ENCODE measurements around the gene ARFGEF3. TPM values are rescaled to one million over a fixed set of nuclear protein-coding genes. Genes with fewer than 3 reads are reported as not detected.

ARFGEF3 gene
- polyA plus RNA-seq, 1 donor from 2014 or later = not detected

DNA sequence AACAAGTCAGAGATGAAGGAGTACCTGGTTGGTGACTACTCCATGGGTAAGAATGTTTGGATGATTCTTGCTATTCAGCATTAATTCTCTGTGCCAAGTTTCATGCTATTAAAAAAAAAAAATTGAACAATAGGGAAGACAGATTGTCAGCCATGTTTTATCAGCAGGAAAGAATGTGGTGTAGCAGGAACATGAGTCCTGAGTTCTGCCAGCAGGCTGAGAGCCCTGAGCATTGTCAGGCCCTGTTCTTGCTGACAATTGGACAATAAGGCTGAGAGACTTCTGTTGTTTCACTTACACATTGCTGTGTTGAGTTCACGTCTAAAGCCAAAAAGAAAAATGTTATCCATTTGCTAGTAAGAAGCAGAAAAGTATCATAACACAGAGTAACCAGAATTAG lies 145.6 kb downstream of the ARFGEF3 start:
- H3K4me1 Mint-ChIP-seq = no peaks in the 10 kb centered on the region
- H3K4me3 Mint-ChIP-seq = no peak overlapping the region
- no peaks in the 10 kb centered on the region for H3K36me3 Mint-ChIP-seq
- no peaks in the 10 kb centered on the region for H3K9me3 Mint-ChIP-seq
- no peaks in the 10 kb centered on the region for H3K27me3 Mint-ChIP-seq
- H3K27ac Mint-ChIP-seq = no peak overlapping the region

DNA sequence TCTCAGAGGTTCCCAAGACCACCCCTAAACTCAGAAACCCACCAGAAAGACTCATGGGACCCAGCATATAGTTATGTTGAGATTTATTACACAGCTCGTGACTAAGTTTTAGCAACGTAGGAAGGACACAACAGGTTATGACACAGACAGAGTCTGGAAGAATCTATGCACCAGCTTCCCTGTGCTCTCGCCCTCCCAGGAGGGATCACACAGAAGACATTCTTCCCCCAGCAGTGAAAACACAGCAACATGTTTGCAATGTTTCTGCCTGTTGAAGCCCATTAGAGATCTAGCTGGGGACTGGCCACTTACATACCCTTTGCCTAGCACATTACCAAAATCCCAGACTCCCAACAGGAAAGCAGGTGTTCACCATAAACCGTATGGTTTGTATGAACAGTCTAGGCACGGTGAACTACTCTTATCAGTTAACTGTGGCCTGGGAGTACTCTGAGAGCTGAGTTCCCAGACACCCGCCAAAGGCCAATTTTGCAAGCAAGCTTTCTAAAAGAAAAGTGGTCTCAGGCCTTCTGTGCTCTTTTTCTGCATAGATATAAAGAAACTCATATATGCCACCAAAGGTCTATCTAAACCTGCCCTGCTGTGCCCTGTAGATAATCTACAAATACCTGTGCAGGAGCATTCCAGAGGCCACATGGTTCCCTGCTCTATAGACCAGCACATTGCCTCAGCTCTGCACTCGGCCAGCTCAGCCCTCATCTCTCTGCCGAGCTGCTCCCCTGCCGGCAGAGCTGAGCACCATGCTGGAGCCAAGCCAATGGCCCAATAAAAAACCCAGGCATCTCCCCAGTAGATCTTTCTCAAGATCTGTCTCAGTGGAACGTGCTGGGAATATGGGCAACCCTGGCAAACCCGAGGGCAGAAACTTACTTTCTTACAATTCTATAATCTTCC lies 146.3 kb downstream of the ARFGEF3 start:
- no peaks in the 10 kb centered on the region for H3K4me1 Mint-ChIP-seq
- H3K27me3 Mint-ChIP-seq = no peaks in the 10 kb centered on the region
- H3K27ac Mint-ChIP-seq = no peak overlapping the region
- no peaks in the 10 kb centered on the region for H3K9me3 Mint-ChIP-seq
- H3K36me3 Mint-ChIP-seq = no peaks in the 10 kb centered on the region
- no peak overlapping the region for H3K4me3 Mint-ChIP-seq

DNA sequence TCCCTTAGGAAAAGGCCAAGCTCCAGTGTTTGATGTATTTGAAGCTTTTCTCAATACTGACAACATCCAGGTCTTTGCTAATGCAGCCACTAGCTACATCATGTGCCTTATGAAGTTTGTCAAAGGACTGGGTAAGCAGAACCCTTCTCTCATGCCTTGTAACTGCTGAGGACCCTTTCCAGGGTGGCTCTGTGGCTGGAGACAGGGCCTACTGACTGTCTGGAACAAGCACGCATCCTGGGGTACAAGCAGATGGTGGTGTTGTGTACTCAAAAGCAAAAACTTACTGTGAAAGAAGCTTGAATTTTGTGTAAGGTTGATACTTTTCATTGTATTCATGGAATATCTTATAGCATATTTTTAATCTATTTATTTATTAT lies 147.0 kb downstream of the ARFGEF3 start:
- H3K9me3 Mint-ChIP-seq = no peaks in the 10 kb centered on the region
- H3K4me1 Mint-ChIP-seq = no peaks in the 10 kb centered on the region
- no peaks in the 10 kb centered on the region for H3K27me3 Mint-ChIP-seq
- H3K4me3 Mint-ChIP-seq = no peak overlapping the region
- H3K36me3 Mint-ChIP-seq = no peaks in the 10 kb centered on the region
- no peak overlapping the region for H3K27ac Mint-ChIP-seq

DNA sequence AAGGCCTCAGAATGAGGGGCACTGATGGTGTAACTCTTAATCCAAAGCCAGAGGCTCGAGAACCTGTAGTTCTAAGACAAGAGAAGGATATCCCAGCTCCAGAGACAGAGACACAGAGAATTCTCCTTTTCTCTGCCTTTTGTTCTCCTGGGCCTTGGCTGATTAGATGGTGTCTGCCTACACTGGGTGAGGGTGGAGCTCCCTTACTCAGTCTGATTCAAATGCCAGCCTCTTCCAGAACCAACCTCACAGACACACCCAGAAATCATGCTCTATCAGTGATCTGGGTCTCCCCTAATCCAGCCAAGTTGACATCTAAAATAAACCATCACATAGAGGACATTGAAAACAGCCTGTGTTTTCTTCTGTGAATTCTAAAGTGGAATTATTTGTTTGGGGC lies 148.0 kb downstream of the ARFGEF3 start:
- H3K36me3 Mint-ChIP-seq = no peaks in the 10 kb centered on the region

DNA sequence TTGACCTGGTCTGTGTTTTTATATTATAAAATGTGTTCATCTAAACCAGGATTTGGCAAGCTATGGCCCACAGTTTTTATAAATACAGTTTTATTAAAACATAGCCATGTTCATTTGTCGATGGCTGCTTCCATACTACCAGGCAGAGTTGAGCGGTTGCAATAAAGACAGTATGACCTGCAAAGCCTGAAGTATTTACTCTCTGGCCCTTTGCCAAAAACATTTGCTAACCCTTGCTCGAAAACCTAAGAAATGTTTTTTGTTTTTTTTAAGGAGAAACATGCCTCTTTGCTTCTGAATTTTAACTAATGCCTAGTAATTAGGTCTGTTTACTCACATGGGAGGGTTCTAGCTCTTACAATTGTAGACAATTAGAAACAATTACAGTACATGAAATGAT lies 148.6 kb downstream of the ARFGEF3 start:
- H3K27me3 Mint-ChIP-seq = peaks cover under 1% of the 10 kb centered on the region
- H3K36me3 Mint-ChIP-seq = no peaks in the 10 kb centered on the region
- no peaks in the 10 kb centered on the region for H3K9me3 Mint-ChIP-seq
- no peaks in the 10 kb centered on the region for H3K4me1 Mint-ChIP-seq
- no peak overlapping the region for H3K4me3 Mint-ChIP-seq
- H3K27ac Mint-ChIP-seq = no peak overlapping the region

More for the DNA sequence above, 148.0 kb downstream of the ARFGEF3 start:
- H3K4me1 Mint-ChIP-seq = no peaks in the 10 kb centered on the region
- no peaks in the 10 kb centered on the region for H3K9me3 Mint-ChIP-seq
- no peaks in the 10 kb centered on the region for H3K27me3 Mint-ChIP-seq
- no peak overlapping the region for H3K27ac Mint-ChIP-seq
- H3K4me3 Mint-ChIP-seq = no peak overlapping the region

DNA sequence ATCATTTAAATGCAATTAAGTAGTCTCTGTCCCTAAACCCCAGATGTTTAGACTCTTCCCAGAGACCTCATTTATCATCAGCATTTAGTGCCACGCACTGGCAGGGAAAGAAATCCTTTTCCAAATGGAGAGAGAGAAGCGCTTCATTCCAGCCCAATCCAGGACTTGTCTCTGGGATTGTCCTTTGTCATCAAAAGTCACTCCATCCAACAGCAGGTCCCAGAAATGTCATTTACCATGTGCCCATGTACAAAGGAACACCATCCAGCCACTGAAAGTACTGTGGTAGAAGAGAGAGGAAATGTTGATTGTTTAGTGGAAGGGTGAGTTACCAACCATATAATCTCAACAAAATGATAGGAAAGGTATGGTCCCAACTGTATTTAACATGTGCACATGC lies 149.1 kb downstream of the ARFGEF3 start:
- H3K27me3 Mint-ChIP-seq = peaks cover 3% of the 10 kb centered on the region
- no peak overlapping the region for H3K27ac Mint-ChIP-seq
- H3K4me1 Mint-ChIP-seq = no peaks in the 10 kb centered on the region
- no peaks in the 10 kb centered on the region for H3K36me3 Mint-ChIP-seq
- H3K4me3 Mint-ChIP-seq = no peak overlapping the region
- no peaks in the 10 kb centered on the region for H3K9me3 Mint-ChIP-seq

DNA sequence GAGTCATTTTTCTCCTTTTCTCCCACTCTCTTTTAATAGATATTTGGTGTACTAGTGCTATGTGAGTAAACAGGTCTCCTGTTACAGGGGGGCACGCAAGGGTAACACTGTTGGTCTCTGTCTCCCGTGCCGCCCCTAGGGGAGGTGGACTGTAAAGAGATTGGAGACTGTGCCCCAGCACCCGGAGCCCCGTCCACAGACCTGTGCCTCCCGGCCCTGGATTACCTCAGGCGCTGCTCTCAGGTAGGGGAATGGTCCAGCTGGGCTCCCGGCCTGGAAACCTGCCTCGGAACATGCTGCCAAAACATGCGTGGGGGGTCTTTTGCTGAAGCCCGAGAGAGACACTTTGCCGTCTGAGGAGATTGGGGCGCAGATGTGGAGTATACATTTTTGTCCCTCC lies 149.5 kb downstream of the ARFGEF3 start:
- H3K27ac Mint-ChIP-seq = no peak overlapping the region
- peaks cover 3% of the 10 kb centered on the region for H3K27me3 Mint-ChIP-seq
- H3K4me1 Mint-ChIP-seq = no peaks in the 10 kb centered on the region
- H3K9me3 Mint-ChIP-seq = no peaks in the 10 kb centered on the region
- H3K4me3 Mint-ChIP-seq = no peak overlapping the region
- no peaks in the 10 kb centered on the region for H3K36me3 Mint-ChIP-seq

DNA sequence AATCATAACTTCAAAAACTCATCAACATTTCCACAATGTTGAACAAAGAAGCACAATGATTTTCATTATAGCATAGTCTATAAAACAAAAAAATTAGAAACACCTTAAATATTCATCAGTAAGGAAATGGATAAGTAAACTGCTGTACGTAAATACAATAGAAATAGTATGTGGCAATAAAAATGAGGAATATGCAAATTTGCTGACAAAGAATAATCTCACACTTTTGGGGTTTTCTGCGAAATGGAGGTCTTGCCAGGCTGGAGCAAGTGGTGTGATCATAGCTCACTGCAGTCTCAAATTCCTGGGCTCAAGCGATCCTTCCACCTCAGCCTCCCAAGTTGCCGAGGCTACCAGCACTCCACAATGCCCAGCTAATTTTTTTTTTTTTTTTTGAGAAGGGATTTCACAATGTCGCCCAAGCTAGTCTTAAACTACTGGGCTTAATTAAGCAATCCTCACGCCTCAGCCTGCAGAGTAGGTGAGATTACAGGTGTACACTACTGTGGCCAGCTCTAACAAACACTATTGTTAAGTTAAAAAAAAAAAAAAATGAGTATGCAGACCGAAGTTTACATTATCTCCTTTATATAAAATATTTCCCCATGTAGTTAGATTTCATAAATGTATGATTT lies 157.1 kb downstream of the ARFGEF3 start:
- Mint-ChIP-seq H3K27me3 (peaks cover 8% of the 10 kb centered on the region), H3K36me3 (peaks cover 3% of the 10 kb centered on the region), H3K4me1 (no peaks in the 10 kb centered on the region), H3K27ac (no peak overlapping the region), H3K9me3 (peaks cover 0 to 6% (median 4%) of the 10 kb centered on the region in 3 donors), H3K4me3 (no peak overlapping the region)

DNA sequence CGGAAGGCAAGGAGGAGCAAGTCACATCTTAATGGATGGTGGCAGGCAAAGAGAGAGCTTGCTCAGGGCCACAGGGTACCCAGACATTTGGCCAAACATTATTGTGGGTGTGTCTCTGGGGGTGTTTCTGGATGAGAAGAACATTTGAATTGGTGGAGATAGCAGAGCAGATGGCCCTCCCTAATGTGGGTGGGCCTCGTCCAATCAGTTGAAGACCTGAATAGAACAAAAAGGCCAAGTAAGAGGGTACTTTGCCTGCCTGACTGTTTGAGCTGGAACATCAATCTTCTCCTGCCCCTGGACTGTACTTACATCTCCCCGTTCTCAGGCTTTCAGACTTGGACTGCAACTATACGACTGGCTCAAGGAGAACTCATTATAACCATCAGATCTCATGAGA lies 160.2 kb downstream of the ARFGEF3 start:
- peaks cover 3% of the 10 kb centered on the region for H3K27me3 Mint-ChIP-seq
- H3K4me3 Mint-ChIP-seq = no peak overlapping the region
- peaks cover under 1 to 14% (median 4%) of the 10 kb centered on the region in 3 donors for H3K9me3 Mint-ChIP-seq
- H3K4me1 Mint-ChIP-seq = no peaks in the 10 kb centered on the region
- H3K27ac Mint-ChIP-seq = no peak overlapping the region
- peaks cover 3% of the 10 kb centered on the region for H3K36me3 Mint-ChIP-seq

DNA sequence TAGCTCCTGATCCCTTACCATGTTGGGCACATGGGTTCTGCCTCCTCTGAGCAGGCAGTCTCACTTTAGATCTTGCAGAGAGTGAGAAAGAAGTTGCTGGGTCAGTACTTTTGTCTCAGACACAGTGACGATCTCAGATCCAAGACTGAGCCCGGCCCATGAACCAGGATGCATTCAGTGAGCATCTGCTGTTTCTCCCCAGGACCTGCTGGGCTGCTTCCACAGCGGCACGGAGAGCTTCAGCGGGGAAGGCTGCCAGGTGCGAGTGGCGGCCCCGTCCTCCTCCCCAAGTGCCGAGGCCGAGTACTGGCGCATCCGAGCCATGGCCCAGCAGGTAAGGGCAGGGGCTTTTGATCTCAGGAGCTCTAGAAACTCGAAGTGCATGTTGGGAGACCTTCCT lies 162.1 kb downstream of the ARFGEF3 start:
- Mint-ChIP-seq H3K27ac (no peak overlapping the region), H3K27me3 (peaks cover 3% of the 10 kb centered on the region), H3K9me3 (peaks cover 2 to 14% (median 4%) of the 10 kb centered on the region in 3 donors), H3K4me3 (no peak overlapping the region), H3K36me3 (peaks cover 3% of the 10 kb centered on the region), H3K4me1 (no peaks in the 10 kb centered on the region)

DNA sequence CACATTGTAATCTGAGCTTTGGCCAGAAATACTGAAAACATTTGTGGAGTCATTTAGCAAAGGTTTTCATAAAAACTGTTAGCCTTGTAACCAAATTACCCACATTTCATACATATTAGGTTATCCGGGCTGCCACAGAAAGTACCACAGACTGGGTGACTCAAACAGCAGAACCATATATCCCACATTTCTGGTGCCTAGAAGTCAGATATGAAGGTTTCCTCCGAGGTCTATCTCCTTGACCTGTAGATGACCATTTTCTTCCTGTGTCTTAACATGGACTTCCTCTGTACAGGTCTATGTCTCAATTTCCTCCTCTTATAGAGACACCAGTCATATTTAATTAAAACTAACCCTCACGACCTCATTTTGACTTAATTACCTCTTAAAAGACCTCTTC lies 166.5 kb downstream of the ARFGEF3 start:
- Mint-ChIP-seq H3K4me3 (no peak overlapping the region), H3K9me3 (peaks cover 2 to 8% (median 2%) of the 10 kb centered on the region in 3 donors), H3K4me1 (no peaks in the 10 kb centered on the region), H3K27ac (no peak overlapping the region), H3K36me3 (no peaks in the 10 kb centered on the region), H3K27me3 (peaks cover 2% of the 10 kb centered on the region)

DNA sequence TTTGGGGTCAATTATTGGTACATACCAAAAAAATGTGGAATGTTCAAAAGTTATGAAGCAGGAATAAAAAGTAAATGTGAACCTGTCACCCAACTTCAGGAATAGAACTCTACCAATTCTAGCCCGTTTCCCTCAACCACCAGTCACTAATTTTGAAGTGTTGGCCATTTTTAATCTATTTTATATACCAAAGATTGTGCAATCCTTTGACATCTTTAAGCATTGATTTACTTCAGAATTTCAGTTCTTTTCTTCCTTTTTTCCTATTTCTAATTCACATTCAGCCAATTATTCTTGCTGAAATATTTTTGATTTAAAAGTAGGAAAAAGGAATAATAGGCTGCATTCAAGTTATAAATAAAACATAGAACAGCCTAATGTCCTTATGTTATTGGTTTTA lies 169.0 kb downstream of the ARFGEF3 start:
- Mint-ChIP-seq H3K4me3 (no peak overlapping the region), H3K27ac (no peak overlapping the region), H3K4me1 (no peaks in the 10 kb centered on the region), H3K27me3 (peaks cover 4% of the 10 kb centered on the region), H3K36me3 (peaks cover under 1% of the 10 kb centered on the region), H3K9me3 (peaks cover 2 to 8% (median 2%) of the 10 kb centered on the region in 3 donors)

DNA sequence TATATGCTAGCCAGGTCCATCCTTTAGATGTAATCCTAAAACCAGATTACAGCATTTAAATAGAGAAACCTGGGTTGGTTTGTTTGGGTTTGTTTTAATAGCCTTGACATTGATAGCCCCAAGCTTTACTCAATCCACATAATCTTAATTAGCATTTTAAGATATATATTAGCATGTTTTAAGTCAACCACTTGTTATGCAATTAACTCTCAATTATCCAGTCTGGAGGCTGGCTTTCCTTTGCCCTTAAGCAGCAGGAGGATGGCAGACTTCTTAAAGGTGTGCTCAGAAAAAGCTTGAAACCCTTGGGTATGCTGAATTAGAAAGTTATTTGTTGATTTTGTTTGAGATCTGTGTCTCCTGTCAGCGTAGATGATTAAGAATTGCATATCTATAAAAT lies 169.7 kb downstream of the ARFGEF3 start:
- Mint-ChIP-seq H3K4me3 (no peak overlapping the region), H3K9me3 (peaks cover 2 to 5% (median 4%) of the 10 kb centered on the region in 3 donors), H3K27ac (no peak overlapping the region), H3K36me3 (peaks cover 1% of the 10 kb centered on the region), H3K4me1 (no peaks in the 10 kb centered on the region), H3K27me3 (peaks cover 7% of the 10 kb centered on the region)

DNA sequence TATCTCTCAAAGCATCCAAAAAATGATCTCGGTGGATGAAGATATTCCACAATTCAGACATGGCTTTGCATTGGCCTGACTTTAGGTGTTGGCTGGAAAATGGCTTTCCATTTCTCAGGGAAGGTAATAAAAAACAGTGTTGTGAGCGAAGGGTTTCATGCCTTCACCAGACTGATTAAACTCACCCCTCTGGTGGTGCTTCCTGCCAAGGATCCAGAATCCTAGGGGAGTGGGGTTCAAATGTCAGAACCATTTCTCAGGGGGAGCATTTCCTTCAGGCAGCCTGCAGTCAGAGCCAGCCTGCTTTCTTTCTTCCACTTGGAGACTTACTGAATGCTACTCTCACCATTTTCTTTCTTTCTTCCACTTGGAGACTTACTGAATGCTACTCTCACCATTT lies 170.2 kb downstream of the ARFGEF3 start:
- Mint-ChIP-seq H3K27ac (no peak overlapping the region), H3K27me3 (peaks cover 12% of the 10 kb centered on the region), H3K4me1 (no peaks in the 10 kb centered on the region), H3K9me3 (peaks cover 0 to 2% (median 2%) of the 10 kb centered on the region in 3 donors), H3K36me3 (peaks cover 1% of the 10 kb centered on the region), H3K4me3 (no peak overlapping the region)

DNA sequence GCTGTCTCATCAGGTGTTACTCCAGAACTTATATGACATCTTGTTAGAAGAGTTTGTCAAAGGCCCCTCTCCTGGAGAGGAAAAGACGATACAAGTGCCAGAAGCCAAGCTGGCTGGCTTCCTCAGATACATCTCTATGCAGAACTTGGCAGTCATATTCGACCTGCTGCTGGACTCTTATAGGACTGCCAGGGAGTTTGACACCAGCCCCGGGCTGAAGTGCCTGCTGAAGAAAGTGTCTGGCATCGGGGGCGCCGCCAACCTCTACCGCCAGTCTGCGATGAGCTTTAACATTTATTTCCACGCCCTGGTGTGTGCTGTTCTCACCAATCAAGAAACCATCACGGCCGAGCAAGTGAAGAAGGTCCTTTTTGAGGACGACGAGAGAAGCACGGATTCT lies 172.3 kb downstream of the ARFGEF3 start:
- H3K4me3 Mint-ChIP-seq = no peak overlapping the region
- H3K4me1 Mint-ChIP-seq = no peaks in the 10 kb centered on the region
- H3K9me3 Mint-ChIP-seq = peaks cover 0 to 2% (median 2%) of the 10 kb centered on the region in 3 donors
- H3K27me3 Mint-ChIP-seq = peaks cover 19% of the 10 kb centered on the region
- H3K27ac Mint-ChIP-seq = no peak overlapping the region
- H3K36me3 Mint-ChIP-seq = peaks cover 1% of the 10 kb centered on the region

DNA sequence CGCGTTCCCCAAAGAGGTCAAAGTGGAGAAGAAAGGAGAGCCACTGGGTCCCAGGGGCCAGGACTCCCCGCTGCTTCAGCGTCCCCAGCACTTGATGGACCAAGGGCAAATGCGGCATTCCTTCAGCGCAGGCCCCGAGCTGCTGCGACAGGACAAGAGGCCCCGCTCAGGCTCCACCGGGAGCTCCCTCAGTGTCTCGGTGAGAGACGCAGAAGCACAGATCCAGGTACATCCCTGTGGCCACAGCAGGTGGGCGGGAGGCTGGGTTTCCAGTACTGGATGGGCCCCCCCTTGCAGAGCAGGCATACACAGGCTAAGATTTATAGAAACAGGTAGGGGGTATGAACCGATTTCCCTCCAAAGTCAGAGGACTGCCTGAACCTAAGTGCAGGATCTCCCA lies 173.2 kb downstream of the ARFGEF3 start:
- peaks cover 0 to 2% (median 2%) of the 10 kb centered on the region in 3 donors for H3K9me3 Mint-ChIP-seq
- H3K4me1 Mint-ChIP-seq = no peaks in the 10 kb centered on the region

More for the DNA sequence above, 173.2 kb downstream of the ARFGEF3 start:
- Mint-ChIP-seq H3K27ac (no peak overlapping the region), H3K4me3 (no peak overlapping the region), H3K36me3 (peaks cover 1% of the 10 kb centered on the region), H3K27me3 (peaks cover 22% of the 10 kb centered on the region)

Measured in IgD-negative memory B cell (primary cell).